Measurements from ENCODE around the gene SMAP2.

Gene SMAP2

GRCh38 chr1:40383095-40383487 lies 9.6 kb downstream of the SMAP2 start:
- Histone ChIP-seq H3K4me1 (ENCODE audit: control insufficient read depth, insufficient read depth, low read length) (peaks cover 14% of the 10 kb centered on the region; the same call in 1 of the 2 replicates), H3K27ac (ENCODE audit: extremely low read depth, low read depth, low read length) (no peak overlapping the region), H3K9me3 (ENCODE audit: control insufficient read depth, insufficient read depth, low read depth, low read length) (no peaks in the 10 kb centered on the region), H3K4me3 (ENCODE audit: low read depth, low read length) (no peak overlapping the region), H3K36me3 (ENCODE audit: control insufficient read depth in 2 of 2, insufficient read depth in 1 of 2, low read length in 2 of 2) (no peaks in the 10 kb centered on the region)
- POLR2A ChIA-PET, result interaction anchor here (0.9 to 5.2 kb wide), 2 partner anchors 9 to 125 kb away, joined by 3 to 22 read pairs; partner anchors contain the start of genes SMAP2 and ZMPSTE24
- CTCF ChIA-PET, result interaction anchor here (1.0 kb wide), 1 partner anchor 44 kb away, joined by 3 read pairs; no protein-coding TSS in a partner anchor
- TF ChIP-seq ZNF221 (tag by site-specific recombination; IDR thresholded peaks at IDR 0.05; ENCODE audit: borderline replicate concordance) (no peak), ZNF514 (tag by site-specific recombination; IDR thresholded peaks at IDR 0.05) (no peak), ZNF660 (tag by site-specific recombination; IDR thresholded peaks at IDR 0.05) (no peak), ZNF404 (tag by site-specific recombination; IDR thresholded peaks at IDR 0.05) (no peak), ZBTB17 (tag by site-specific recombination; IDR thresholded peaks at IDR 0.05) (peak; percentile 99), ZNF341 (tag by site-specific recombination; IDR thresholded peaks at IDR 0.05; ENCODE audit: low read depth) (peak; percentile 68)
- TF ChIP-seq, protein P1, sequence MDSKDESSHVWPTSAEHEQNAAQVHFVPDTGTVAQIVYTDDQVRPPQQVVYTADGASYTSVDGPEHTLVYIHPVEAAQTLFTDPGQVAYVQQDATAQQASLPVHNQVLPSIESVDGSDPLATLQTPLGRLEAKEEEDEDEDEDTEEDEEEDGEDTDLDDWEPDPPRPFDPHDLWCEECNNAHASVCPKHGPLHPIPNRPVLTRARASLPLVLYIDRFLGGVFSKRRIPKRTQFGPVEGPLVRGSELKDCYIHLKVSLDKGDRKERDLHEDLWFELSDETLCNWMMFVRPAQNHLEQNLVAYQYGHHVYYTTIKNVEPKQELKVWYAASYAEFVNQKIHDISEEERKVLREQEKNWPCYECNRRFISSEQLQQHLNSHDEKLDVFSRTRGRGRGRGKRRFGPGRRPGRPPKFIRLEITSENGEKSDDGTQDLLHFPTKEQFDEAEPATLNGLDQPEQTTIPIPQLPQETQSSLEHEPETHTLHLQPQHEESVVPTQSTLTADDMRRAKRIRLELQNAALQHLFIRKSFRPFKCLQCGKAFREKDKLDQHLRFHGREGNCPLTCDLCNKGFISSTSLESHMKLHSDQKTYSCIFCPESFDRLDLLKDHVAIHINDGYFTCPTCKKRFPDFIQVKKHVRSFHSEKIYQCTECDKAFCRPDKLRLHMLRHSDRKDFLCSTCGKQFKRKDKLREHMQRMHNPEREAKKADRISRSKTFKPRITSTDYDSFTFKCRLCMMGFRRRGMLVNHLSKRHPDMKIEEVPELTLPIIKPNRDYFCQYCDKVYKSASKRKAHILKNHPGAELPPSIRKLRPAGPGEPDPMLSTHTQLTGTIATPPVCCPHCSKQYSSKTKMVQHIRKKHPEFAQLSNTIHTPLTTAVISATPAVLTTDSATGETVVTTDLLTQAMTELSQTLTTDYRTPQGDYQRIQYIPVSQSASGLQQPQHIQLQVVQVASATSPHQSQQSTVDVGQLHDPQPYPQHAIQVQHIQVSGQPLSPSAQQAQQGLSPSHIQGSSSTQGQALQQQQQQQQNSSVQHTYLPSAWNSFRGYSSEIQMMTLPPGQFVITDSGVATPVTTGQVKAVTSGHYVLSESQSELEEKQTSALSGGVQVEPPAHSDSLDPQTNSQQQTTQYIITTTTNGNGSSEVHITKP (tag by site-specific recombination; IDR thresholded peaks at IDR 0.05), result peak; percentile 52

DNA sequence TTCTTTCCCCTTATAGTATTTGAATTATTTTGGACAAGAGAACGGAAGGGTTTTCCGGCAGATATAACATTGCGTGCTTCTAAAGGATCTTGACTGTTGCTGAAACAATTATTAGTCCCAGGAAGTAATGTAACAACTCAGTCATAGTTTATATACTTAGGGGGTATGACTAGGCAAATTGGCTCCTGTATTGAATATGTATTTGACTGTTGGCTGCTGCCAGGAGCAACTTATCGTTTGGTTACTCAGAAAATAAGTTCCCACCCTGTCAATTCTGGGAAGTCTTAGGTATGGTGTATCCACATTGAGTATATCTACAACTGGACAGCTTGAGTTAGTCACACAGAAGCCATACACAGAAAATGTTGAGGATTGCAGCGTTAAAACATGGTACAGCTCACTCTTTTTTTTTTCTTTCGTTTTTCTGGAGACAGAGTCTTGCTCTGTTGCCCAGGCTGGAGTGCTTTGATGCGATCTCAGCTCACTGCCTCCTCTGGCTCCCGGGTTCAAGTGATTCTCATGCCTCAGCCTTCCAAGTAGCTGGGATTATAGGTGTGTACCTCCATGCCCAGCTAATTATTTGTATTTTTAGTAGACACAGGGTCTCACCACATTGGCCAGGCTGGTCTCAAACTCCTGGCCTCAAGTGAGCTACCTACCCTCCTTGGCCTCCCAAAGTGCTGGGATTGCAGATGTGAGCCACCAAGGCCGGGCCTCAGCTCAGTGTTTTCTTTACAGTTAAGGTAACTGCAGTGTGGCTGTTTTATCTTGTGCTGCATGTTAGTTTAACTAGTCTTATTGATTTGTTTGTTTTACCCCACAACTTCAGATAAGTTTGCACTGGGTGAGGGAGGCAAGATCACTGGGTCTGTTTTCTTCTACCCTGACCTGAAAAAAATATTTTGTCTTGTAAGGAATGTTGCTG lies 10.2 kb downstream of the SMAP2 start:
- Histone ChIP-seq H3K9me3 (ENCODE audit: control insufficient read depth, insufficient read depth, low read depth, low read length) (no peaks in the 10 kb centered on the region), H3K27ac (ENCODE audit: extremely low read depth, low read depth, low read length) (peak overlapping the region; percentile 57), H3K4me1 (ENCODE audit: control insufficient read depth, insufficient read depth, low read length) (peaks cover 14% of the 10 kb centered on the region; the same call in 1 of the 2 replicates), H3K4me3 (ENCODE audit: low read depth, low read length) (no peak overlapping the region), H3K36me3 (ENCODE audit: control insufficient read depth in 2 of 2, insufficient read depth in 1 of 2, low read length in 2 of 2) (no peaks in the 10 kb centered on the region)
- POLR2A ChIA-PET, result interaction anchor here (0.9 to 5.2 kb wide), 2 partner anchors 10 to 126 kb away, joined by 3 to 22 read pairs; partner anchors contain the start of genes SMAP2 and ZMPSTE24
- CTCF ChIA-PET, result interaction anchor here (0.9 to 1.1 kb wide), 3 partner anchors 14 to 45 kb away, joined by 3 to 4 read pairs (median 3); no protein-coding TSS in a partner anchor
- TF ChIP-seq ZNF645 (tag by site-specific recombination; IDR thresholded peaks at IDR 0.05), result no peak
- TF ChIP-seq ZBTB10 (tag by site-specific recombination; IDR thresholded peaks at IDR 0.05), result no peak
- no peak for TF ChIP-seq SP3 (tag by site-specific recombination; IDR thresholded peaks at IDR 0.05)
- TF ChIP-seq PATZ1 (tag by site-specific recombination; IDR thresholded peaks at IDR 0.05), result peak; percentile 35; the same call in 1 of the 2 replicates
- peak; percentile 54 for TF ChIP-seq SETDB1 (IDR thresholded peaks at IDR 0.05; ENCODE audit: insufficient read length, low read length)
- TF ChIP-seq ZBTB20 (tag by site-specific recombination; IDR thresholded peaks at IDR 0.05), result no peak
- TF ChIP-seq ZSCAN16 (tag by site-specific recombination; IDR thresholded peaks at IDR 0.05), result no peak
- no peak for TF ChIP-seq ZNF416 (tag by site-specific recombination; IDR thresholded peaks at IDR 0.05)
- no peak for TF ChIP-seq ZBTB7A (tag by site-specific recombination; IDR thresholded peaks at IDR 0.05; ENCODE audit: low read depth)
- TF ChIP-seq, protein P2, sequence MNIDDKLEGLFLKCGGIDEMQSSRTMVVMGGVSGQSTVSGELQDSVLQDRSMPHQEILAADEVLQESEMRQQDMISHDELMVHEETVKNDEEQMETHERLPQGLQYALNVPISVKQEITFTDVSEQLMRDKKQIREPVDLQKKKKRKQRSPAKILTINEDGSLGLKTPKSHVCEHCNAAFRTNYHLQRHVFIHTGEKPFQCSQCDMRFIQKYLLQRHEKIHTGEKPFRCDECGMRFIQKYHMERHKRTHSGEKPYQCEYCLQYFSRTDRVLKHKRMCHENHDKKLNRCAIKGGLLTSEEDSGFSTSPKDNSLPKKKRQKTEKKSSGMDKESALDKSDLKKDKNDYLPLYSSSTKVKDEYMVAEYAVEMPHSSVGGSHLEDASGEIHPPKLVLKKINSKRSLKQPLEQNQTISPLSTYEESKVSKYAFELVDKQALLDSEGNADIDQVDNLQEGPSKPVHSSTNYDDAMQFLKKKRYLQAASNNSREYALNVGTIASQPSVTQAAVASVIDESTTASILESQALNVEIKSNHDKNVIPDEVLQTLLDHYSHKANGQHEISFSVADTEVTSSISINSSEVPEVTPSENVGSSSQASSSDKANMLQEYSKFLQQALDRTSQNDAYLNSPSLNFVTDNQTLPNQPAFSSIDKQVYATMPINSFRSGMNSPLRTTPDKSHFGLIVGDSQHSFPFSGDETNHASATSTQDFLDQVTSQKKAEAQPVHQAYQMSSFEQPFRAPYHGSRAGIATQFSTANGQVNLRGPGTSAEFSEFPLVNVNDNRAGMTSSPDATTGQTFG (tag by site-specific recombination; IDR thresholded peaks at IDR 0.05; ENCODE audit: borderline replicate concordance), result no peak
- TF ChIP-seq OSR2 (tag by site-specific recombination; IDR thresholded peaks at IDR 0.05), result peak; percentile 87
- TF ChIP-seq GFI1B (tag by site-specific recombination; IDR thresholded peaks at IDR 0.05), result peak; percentile 52; the same call in 1 of the 2 replicates
- TF ChIP-seq TCF7L2 (IDR thresholded peaks at IDR 0.05; ENCODE audit: borderline replicate concordance, low read depth, low read length), result peak; percentile 28; the same call in 1 of the 2 replicates
